Esophagus muscularis mucosa (tissue), 4 donors: Measurements from ENCODE around the gene GNPTG. TPM values are rescaled to one million over a fixed set of nuclear protein-coding genes. Genes with fewer than 3 reads are reported as not detected.

Source experiments
- DNase-seq: peaks from one replicate; pipeline ENCODE4 v3.0.0-alpha.2; 2017; ENCODE audit errors: extremely low spot score
- H3K27ac ChIP-seq, 4 donors: fragments of 200-600 bp; sonication (generic); replicated peaks in 1 of 4; 1 replicate in 3 of 4; 2 replicates in 1 of 4; pipeline ENCODE4 v1.5.1; 2016 to 2019; ENCODE audit warnings: mild to moderate bottlenecking in 1 of 4
- H3K27me3 ChIP-seq, 4 donors: fragments of 200-600 bp; sonication (generic); one replicate each; pipeline versions ENCODE4 v1.5.1 to v1.6.0; 2016 to 2019
- H3K36me3 ChIP-seq, 4 donors: fragments of 200-600 bp; sonication (generic); one replicate each; pipeline ENCODE4 v1.5.1; 2016 to 2019
- H3K4me1 ChIP-seq, 4 donors: fragments of 200-600 bp; sonication (generic); one replicate each; pipeline ENCODE4 v1.5.1; 2016 to 2019
- H3K4me3 ChIP-seq, 4 donors: fragments of 200-600 bp; sonication (generic); 1 replicate in 2 of 4; 2 replicates in 2 of 4; pipeline ENCODE4 v1.5.1; 2016 to 2019; ENCODE audit warnings: mild to moderate bottlenecking in 4 of 4, moderate library complexity in 1 of 4
- H3K9me3 ChIP-seq, 4 donors: fragments of 200-600 bp; sonication (generic); 1 replicate in 3 of 4; 2 replicates in 1 of 4; pipeline ENCODE4 v1.5.1; 2016 to 2019
- EP300 ChIP-seq: sonication (generic); formaldehyde crosslinking; IDR thresholded peaks from one replicate; pipeline ENCODE4 v1.6.1; 2017; ENCODE audit warnings: antibody characterized with exemption
- POLR2A ChIP-seq: fragments of 450-650 bp; IDR thresholded peaks from one replicate; pipeline ENCODE4 v1.6.1; 2017; ENCODE audit warnings: antibody characterized with exemption, moderate library complexity, mild to moderate bottlenecking, low read depth
- POLR2AphosphoS5 ChIP-seq, 2 donors: sonication (generic); formaldehyde crosslinking; IDR thresholded peaks; one replicate each; pipeline ENCODE4 v1.6.1; 2017; ENCODE audit warnings: antibody characterized with exemption in 2 of 2
- WGBS: methylation state at CpG from one replicate; pipeline ENCODE4 v1.1.5; 2018; 5-methylcytosine and 5-hydroxymethylcytosine counted together
- intact Hi-C: fragments of 100-400 bp; cut with DNase I; formaldehyde crosslinking; loops from one replicate; pipeline ENCODE4 v1.15.1; 2023
- total RNA-seq, 4 donors: library from RNA; depleted of rRNA; stranded (reverse); fragments of >200 nt; gene quantifications; one replicate each; pipeline versions ENCODE4 v1.1.0 to v1.2.1, GENCODE V29; 2016
- TF ChIP-seq, protein P1 (sequence below), 3 experiments: fragments of 200-600 bp in 2 of 3; fragments of 450-650 bp in 1 of 3; sonication (generic) in 2 of 3; IDR thresholded peaks; one replicate each; pipeline ENCODE4 v1.5.1; 2017 to 2019; ENCODE audit warnings: antibody characterized with exemption in 3 of 3, mild to moderate bottlenecking in 2 of 3, moderate library complexity in 1 of 3

GNPTG gene
- total RNA-seq, 4 donors from 2014 or later, result 54.4 to 70.5 (median 61.1) TPM

GRCh38 chr16:1347962-1348361 is 3.8 kb upstream of the GNPTG start:
- Histone ChIP-seq H3K36me3 (peaks cover 18 to 34% (median 33%) of the 10 kb centered on the region in 4 donors), H3K4me1 (peaks cover 18 to 39% (median 31%) of the 10 kb centered on the region in 4 donors), H3K27ac (no peak overlapping the region), H3K9me3 (no peaks in the 10 kb centered on the region), H3K27me3 (no peaks in the 10 kb centered on the region), H3K4me3 (no peak overlapping the region)
- WGBS, result 82% methylated on average over 13 of the region's 29 CpGs
- TF ChIP-seq, protein P1, sequence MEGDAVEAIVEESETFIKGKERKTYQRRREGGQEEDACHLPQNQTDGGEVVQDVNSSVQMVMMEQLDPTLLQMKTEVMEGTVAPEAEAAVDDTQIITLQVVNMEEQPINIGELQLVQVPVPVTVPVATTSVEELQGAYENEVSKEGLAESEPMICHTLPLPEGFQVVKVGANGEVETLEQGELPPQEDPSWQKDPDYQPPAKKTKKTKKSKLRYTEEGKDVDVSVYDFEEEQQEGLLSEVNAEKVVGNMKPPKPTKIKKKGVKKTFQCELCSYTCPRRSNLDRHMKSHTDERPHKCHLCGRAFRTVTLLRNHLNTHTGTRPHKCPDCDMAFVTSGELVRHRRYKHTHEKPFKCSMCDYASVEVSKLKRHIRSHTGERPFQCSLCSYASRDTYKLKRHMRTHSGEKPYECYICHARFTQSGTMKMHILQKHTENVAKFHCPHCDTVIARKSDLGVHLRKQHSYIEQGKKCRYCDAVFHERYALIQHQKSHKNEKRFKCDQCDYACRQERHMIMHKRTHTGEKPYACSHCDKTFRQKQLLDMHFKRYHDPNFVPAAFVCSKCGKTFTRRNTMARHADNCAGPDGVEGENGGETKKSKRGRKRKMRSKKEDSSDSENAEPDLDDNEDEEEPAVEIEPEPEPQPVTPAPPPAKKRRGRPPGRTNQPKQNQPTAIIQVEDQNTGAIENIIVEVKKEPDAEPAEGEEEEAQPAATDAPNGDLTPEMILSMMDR (IDR thresholded peaks at IDR 0.05), result no peak
- TF ChIP-seq POLR2AphosphoS5 (IDR thresholded peaks at IDR 0.05) (no peak), POLR2A (no peak), EP300 (no peak)
- no peak for DNase-seq
- intact Hi-C loops, result no loop called here

DNA sequence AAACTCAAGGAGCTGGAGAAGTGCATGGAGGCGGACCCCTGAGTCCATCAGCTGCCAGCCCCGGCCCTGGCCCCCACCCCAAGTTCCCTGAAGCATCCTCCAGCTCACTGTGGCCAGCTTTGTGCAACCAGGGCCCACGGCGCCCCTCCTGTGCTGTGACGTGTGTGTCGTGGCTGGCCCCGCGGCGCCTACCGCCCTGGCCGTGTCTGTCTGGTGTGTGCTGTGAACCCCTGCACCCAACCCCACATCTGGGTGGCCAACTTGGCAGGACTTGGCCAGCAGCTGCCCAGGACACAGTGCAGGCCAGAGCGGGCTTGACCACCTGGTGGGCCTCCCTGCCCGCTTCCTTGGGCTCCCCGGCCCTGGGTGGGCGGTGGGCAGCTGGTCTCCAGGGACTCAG is 3.3 kb upstream of the GNPTG start:
- intact Hi-C loops, result no loop called here
- Histone ChIP-seq H3K9me3 (no peaks in the 10 kb centered on the region), H3K27me3 (no peaks in the 10 kb centered on the region), H3K36me3 (peaks cover 18 to 34% (median 33%) of the 10 kb centered on the region in 4 donors), H3K27ac (no peak overlapping the region), H3K4me3 (no peak overlapping the region), H3K4me1 (peaks cover 23 to 39% (median 31%) of the 10 kb centered on the region in 4 donors)
- TF ChIP-seq, protein P1 (IDR thresholded peaks at IDR 0.05), result no peak
- TF ChIP-seq POLR2A, result no peak
- TF ChIP-seq EP300, result no peak
- no peak for TF ChIP-seq POLR2AphosphoS5 (IDR thresholded peaks at IDR 0.05)
- WGBS, result no CpG with 5 or more reads among the region's 15 CpGs
- no peak for DNase-seq

GRCh38 chr16:1348926-1349325 is 2.8 kb upstream of the GNPTG start:
- TF ChIP-seq, protein P1 (IDR thresholded peaks at IDR 0.05), result no peak
- TF ChIP-seq EP300 (no peak), POLR2A (no peak), POLR2AphosphoS5 (IDR thresholded peaks at IDR 0.05) (no peak)
- no peak for DNase-seq
- Histone ChIP-seq H3K36me3 (peaks cover 18 to 34% (median 33%) of the 10 kb centered on the region in 4 donors), H3K27me3 (no peaks in the 10 kb centered on the region), H3K9me3 (no peaks in the 10 kb centered on the region), H3K4me3 (no peak overlapping the region), H3K4me1 (peaks cover 24 to 39% (median 34%) of the 10 kb centered on the region in 4 donors), H3K27ac (no peak overlapping the region)
- 80% methylated on average over 7 of the region's 14 CpGs for WGBS
- intact Hi-C loops, result no loop called here

DNA sequence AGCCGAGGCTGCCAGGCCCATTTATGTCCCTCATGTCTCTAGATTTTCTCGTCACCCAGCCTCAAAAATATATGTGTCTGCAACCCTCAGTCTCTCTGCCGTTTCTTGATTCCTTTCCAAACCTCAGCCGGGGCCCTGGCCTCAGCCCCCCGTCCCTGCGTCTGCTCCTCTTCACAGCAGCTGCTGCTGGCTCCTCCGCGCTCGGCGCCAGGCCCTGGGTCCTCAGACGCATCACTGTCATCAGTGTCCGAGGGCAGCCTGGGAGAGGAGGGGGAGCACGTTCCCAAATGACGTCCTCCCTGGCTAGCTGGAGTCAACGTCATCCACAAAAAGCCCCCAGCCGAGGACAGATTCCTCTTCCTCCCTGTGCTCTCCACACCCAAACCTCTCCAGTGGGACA is 2.4 kb upstream of the GNPTG start:
- Histone ChIP-seq H3K4me1 (peaks cover 24 to 42% (median 38%) of the 10 kb centered on the region in 4 donors), H3K27ac (no peak overlapping the region), H3K27me3 (no peaks in the 10 kb centered on the region), H3K9me3 (no peaks in the 10 kb centered on the region), H3K36me3 (peaks cover 18 to 34% (median 33%) of the 10 kb centered on the region in 4 donors), H3K4me3 (no peak overlapping the region)
- TF ChIP-seq, protein P1 (IDR thresholded peaks at IDR 0.05), result no peak
- TF ChIP-seq POLR2AphosphoS5 (IDR thresholded peaks at IDR 0.05) (no peak), POLR2A (no peak), EP300 (no peak)
- WGBS, result 82% methylated on average over 16 of the region's 16 CpGs
- no peak for DNase-seq
- intact Hi-C loops, result no loop called here

DNA sequence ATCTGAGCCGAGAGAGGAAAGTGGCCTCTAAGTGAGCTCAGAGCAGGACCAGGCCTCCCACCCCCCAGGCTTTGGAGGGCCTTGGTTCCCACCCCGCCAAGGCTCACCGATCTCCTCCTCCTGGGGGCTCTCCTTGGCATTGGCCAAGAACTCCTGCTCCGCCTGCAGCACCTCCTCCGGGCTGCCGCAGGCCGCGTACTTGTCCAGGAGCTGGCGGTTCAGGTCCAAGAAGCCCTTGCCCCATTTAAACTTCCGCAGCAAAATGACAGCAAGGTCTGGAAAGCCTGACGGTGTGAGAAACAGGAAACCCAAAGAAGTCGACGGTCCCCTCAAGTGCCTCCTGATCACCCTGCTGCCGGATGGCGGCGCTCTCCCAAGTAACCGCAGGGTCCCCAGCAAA is 1.8 kb upstream of the GNPTG start:
- H3K27me3 ChIP-seq, result no peaks in the 10 kb centered on the region
- no peak for DNase-seq
- H3K36me3 ChIP-seq, result peaks cover 18 to 34% (median 33%) of the 10 kb centered on the region in 4 donors
- no peak overlapping the region for H3K4me3 ChIP-seq
- no peak for TF ChIP-seq POLR2A
- TF ChIP-seq, protein P1 (IDR thresholded peaks at IDR 0.05), result no peak
- TF ChIP-seq EP300, result no peak
- TF ChIP-seq POLR2AphosphoS5 (IDR thresholded peaks at IDR 0.05), result no peak
- H3K27ac ChIP-seq, result no peak overlapping the region
- peaks cover 28 to 48% (median 40%) of the 10 kb centered on the region in 4 donors for H3K4me1 ChIP-seq
- WGBS, result 92% methylated on average over 14 of the region's 17 CpGs
- H3K9me3 ChIP-seq, result no peaks in the 10 kb centered on the region
- intact Hi-C loops, result no loop called here
